Activated naive CD4-positive, alpha-beta T cell (primary cell): ENCODE data around the gene PAPPA2.
"Not testable (repeated sequence)": the region's sequence is repeated elsewhere in the genome, so short reads cannot be mapped to it uniquely, and the experiment has no call there.

ENCODE experiments used
- DNase-seq, 4 experiments: peaks; one replicate each; lab custom pipeline; 2025; lab: John Stamatoyannopoulos, UW

PAPPA2 gene

GRCh38 chr1:176462674-176463378 lies at the start of gene PAPPA2:
TSS of gene PAPPA2 (plus strand) at chr1:176463175. CDS start at chr1:176556323, 93,148 bp downstream.
- DNase-seq: no peak

GRCh38 chr1:176416777-176417176 lies 46.2 kb upstream of the PAPPA2 start:
- DNase-seq: no peak

GRCh38 chr1:176419608-176420007 lies 43.4 kb upstream of the PAPPA2 start:
- DNase-seq: not testable (repeated sequence)

GRCh38 chr1:176434234-176434633 lies 28.7 kb upstream of the PAPPA2 start:
- DNase-seq: no peak

- no peak for DNase-seq
These were observed 26.7 kb upstream of the PAPPA2 start for GRCh38 chr1:176436251-176436650.

GRCh38 chr1:176440176-176440575 lies 22.8 kb upstream of the PAPPA2 start:
- no peak for DNase-seq

GRCh38 chr1:176444286-176444685 lies 18.7 kb upstream of the PAPPA2 start:
- DNase-seq: no peak

GRCh38 chr1:176445402-176445801 lies 17.6 kb upstream of the PAPPA2 start:
- no peak for DNase-seq

GRCh38 chr1:176448340-176448739 lies 14.6 kb upstream of the PAPPA2 start:
- DNase-seq: no peak

- no peak for DNase-seq
These were observed 12.4 kb upstream of the PAPPA2 start for GRCh38 chr1:176450526-176450925.

GRCh38 chr1:176451741-176452140 lies 11.2 kb upstream of the PAPPA2 start:
- DNase-seq: not testable (repeated sequence)

- DNase-seq: no peak
These were observed 6.2 kb upstream of the PAPPA2 start for GRCh38 chr1:176456795-176457194.

- DNase-seq: no peak
These were observed 2.2 kb upstream of the PAPPA2 start for GRCh38 chr1:176460544-176461336.

GRCh38 chr1:176461576-176461975 lies 1.4 kb upstream of the PAPPA2 start:
- DNase-seq: no peak

- no peak for DNase-seq
These were observed 3.5 kb downstream of the PAPPA2 start for GRCh38 chr1:176466514-176466913.

- no peak for DNase-seq
These were observed 6.6 kb downstream of the PAPPA2 start for GRCh38 chr1:176469450-176470010.

- DNase-seq: no peak
These were observed 8.6 kb downstream of the PAPPA2 start for GRCh38 chr1:176471338-176472121.

- no peak for DNase-seq
These were observed 17.0 kb downstream of the PAPPA2 start for GRCh38 chr1:176479971-176480370.

- DNase-seq: no peak
These were observed 17.8 kb downstream of the PAPPA2 start for GRCh38 chr1:176480750-176481149.

GRCh38 chr1:176485083-176485482 lies 22.1 kb downstream of the PAPPA2 start:
- no peak for DNase-seq

GRCh38 chr1:176494436-176494835 lies 31.5 kb downstream of the PAPPA2 start:
- DNase-seq: no peak

- no peak for DNase-seq
These were observed 36.7 kb downstream of the PAPPA2 start for GRCh38 chr1:176499671-176500070.
